ENCODE measurements around the gene ANKRD9.
"Not testable (repeated sequence)": the region's sequence is repeated elsewhere in the genome, so short reads cannot be mapped to it uniquely, and the experiment has no call there.

ANKRD9 gene

GRCh38 chr14:102537981-102538601 is 28.5 kb upstream of the ANKRD9 start:
- DNase-seq = no peak

GRCh38 chr14:102532204-102532658 is 22.7 kb upstream of the ANKRD9 start:
- no peak for DNase-seq

- DNase-seq = peak; percentile 29
Observed at GRCh38 chr14:102530828-102531478, 21.4 kb upstream of the ANKRD9 start.

- DNase-seq = no peak
Observed at GRCh38 chr14:102528431-102529170, 19.0 kb upstream of the ANKRD9 start.

GRCh38 chr14:102525929-102526497 is 16.4 kb upstream of the ANKRD9 start:
- peak; percentile 11 for DNase-seq

- peak; percentile 72 for DNase-seq
Observed at GRCh38 chr14:102525219-102525928, 15.8 kb upstream of the ANKRD9 start.

- DNase-seq = peak; percentile 98
Observed at GRCh38 chr14:102524451-102525218, 15.1 kb upstream of the ANKRD9 start.

- DNase-seq = no peak
Observed at GRCh38 chr14:102523569-102524450, 14.2 kb upstream of the ANKRD9 start.

- DNase-seq = no peak
Observed at GRCh38 chr14:102523200-102523568, 13.6 kb upstream of the ANKRD9 start.

GRCh38 chr14:102519709-102520108 is 10.1 kb upstream of the ANKRD9 start:
- not testable (repeated sequence) for DNase-seq

- DNase-seq = no peak
Observed at GRCh38 chr14:102518063-102518648, 8.6 kb upstream of the ANKRD9 start.

GRCh38 chr14:102517392-102518062 is 8.0 kb upstream of the ANKRD9 start:
- no peak for DNase-seq

- DNase-seq = peak; percentile 68
Observed at GRCh38 chr14:102516531-102517391, 7.2 kb upstream of the ANKRD9 start.

- DNase-seq = no peak
Observed at GRCh38 chr14:102514987-102515733, 5.6 kb upstream of the ANKRD9 start.

GRCh38 chr14:102513899-102514772 is 4.6 kb upstream of the ANKRD9 start:
- DNase-seq = no peak

GRCh38 chr14:102512793-102513300 is 3.3 kb upstream of the ANKRD9 start:
- DNase-seq = no peak

GRCh38 chr14:102511538-102511937 is 2.0 kb upstream of the ANKRD9 start:
- DNase-seq = no peak

All from OCI-M1 (cell line).